Prostate gland (tissue), 2 donors: ENCODE measurements around the gene VPS8.

Experiments
- CTCF ChIP-seq, 4 experiments: fragments of 200-600 bp in 2 of 4; fragments of 450-650 bp in 2 of 4; sonication (generic) in 2 of 4; IDR thresholded peaks; 1 replicate in 3 of 4; 2 replicates in 1 of 4; pipeline ENCODE4 v1.5.1; 2016 to 2019; ENCODE audit warnings: antibody characterized with exemption in 4 of 4, mild to moderate bottlenecking in 2 of 4, moderate library complexity in 2 of 4
- POLR2A ChIP-seq: fragments of 450-650 bp; IDR thresholded peaks from one replicate; pipeline ENCODE4 v1.6.1; 2016; ENCODE audit warnings: antibody characterized with exemption, mild to moderate bottlenecking

- TF ChIP-seq CTCF (IDR thresholded peaks at IDR 0.05) = no peak
- no peak for TF ChIP-seq POLR2A
These were observed 335 bp upstream of the VPS8 start for GRCh38 chr3:184811663-184811998.
